Measurements from ENCODE around the gene SNX18.

SNX18 gene

DNA sequence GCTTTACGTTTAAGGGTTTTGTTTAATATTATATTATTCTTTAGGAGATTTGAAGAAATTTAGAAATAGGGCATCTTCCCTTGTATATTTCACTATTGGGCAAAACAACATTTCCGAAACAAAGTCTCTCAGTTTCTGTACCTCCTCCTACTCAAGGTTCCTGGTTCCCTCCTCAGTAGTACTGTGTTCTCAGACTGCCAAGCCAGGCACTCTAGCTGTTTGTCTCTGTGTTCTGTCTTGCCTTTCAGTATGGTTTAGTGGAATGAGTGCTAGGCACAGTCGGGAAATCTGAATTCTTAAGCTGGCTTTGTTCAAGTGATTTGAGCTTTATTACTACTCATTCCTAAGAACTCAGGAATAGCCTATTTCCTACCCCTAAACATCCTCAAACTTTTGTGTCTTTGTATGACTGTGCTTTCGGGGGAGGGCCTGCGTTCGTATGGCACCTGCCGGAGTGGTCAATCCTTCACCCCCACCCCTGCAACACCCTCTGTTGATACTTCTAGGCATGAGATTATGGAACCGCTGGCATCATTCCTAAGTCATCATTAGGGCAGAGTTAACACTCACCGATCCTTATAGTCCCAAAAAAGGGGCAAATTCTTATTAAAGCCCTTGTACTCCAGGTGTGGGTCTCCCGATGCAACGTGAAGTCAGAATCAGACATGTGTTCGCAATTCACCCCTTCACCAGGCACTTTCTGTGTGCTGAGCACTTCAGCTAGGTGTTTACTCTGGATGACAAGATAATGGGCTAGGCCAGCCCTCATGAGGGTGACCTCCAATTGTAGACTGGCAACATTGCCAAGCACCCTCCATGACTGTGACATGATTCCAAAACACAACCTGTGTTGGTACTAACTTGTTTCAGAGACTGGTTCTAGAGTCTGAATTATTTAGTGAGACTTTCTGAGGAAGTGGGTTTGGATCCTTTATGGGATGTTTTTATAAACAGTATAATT, 24.5 kb downstream of the SNX18 start:
- TF ChIP-seq, protein P1, sequence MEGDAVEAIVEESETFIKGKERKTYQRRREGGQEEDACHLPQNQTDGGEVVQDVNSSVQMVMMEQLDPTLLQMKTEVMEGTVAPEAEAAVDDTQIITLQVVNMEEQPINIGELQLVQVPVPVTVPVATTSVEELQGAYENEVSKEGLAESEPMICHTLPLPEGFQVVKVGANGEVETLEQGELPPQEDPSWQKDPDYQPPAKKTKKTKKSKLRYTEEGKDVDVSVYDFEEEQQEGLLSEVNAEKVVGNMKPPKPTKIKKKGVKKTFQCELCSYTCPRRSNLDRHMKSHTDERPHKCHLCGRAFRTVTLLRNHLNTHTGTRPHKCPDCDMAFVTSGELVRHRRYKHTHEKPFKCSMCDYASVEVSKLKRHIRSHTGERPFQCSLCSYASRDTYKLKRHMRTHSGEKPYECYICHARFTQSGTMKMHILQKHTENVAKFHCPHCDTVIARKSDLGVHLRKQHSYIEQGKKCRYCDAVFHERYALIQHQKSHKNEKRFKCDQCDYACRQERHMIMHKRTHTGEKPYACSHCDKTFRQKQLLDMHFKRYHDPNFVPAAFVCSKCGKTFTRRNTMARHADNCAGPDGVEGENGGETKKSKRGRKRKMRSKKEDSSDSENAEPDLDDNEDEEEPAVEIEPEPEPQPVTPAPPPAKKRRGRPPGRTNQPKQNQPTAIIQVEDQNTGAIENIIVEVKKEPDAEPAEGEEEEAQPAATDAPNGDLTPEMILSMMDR (IDR thresholded peaks at IDR 0.05; ENCODE audit: extremely low read depth, missing control alignments), result no peak
- DNase-seq (ENCODE audit: low spot score), result no peak

DNA sequence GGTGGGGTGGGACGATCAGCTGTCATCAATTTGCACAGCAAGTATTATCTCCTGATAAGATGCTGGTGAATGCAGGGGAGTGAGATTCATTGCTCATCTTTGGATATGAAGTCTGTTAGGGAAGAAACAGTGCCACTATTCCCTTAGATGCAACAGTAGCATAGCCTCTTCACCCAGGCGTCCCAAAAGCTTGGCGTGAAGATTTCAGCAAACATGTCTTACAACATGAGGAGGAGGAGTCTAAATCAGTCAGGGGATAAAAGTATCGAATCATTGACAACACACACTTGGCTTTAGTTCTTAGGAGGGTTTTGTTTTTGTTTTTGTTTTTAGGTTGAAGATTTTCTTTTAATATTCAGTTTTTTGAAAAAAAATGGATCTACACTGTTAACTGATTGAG, 26.5 kb downstream of the SNX18 start:
- no peak for DNase-seq (ENCODE audit: low spot score)
- TF ChIP-seq, protein P1 (IDR thresholded peaks at IDR 0.05; ENCODE audit: extremely low read depth, missing control alignments), result no peak

DNA sequence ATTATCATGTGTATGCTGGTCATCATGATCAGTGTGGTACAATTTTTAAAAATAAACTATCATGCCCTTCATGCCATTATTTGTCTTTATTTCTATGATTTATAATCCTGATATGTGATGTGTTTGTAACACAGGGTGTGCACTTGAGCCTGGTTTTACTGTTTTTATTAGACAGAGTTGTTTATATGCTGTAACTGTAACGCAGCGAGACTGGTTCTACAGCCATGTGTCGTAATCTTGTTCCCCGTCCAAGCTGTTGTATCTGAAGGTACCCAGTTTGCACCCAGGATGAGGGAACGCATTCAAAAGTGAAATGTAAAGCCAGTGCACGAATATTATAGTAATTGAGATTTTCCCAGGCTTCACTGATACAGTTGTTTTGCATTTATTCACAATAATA, 28.2 kb downstream of the SNX18 start:
- TF ChIP-seq, protein P1 (IDR thresholded peaks at IDR 0.05; ENCODE audit: extremely low read depth, missing control alignments), result no peak
- no peak for DNase-seq (ENCODE audit: low spot score)

DNA sequence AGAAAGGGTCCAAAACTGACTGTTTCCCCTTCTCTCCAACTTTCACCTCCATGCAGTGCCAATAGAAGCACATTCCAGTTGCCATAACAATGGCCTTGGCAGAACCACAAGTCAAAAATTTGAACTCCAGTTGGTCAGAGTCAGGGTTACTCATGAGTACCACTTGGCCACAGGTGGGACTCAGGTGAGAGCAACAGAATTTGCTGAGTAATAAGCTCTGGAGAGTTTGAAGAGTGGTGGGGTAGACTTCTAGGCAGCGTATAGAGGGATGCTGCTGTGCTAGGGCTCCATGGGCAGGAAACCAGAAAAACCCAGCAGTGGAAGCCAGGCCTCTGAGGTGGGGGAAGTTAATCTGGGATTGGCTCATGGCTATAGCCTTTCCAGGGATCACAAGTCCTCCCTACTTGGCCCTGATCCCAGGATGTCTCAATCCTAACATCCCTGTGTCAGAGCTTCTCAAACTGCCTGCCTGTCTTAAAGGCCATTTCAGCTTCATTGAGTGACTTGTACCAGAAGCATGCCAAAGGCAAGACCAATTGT, 30.2 kb downstream of the SNX18 start:
- TF ChIP-seq, protein P1 (IDR thresholded peaks at IDR 0.05; ENCODE audit: extremely low read depth, missing control alignments), result no peak
- DNase-seq (ENCODE audit: low spot score), result no peak

DNA sequence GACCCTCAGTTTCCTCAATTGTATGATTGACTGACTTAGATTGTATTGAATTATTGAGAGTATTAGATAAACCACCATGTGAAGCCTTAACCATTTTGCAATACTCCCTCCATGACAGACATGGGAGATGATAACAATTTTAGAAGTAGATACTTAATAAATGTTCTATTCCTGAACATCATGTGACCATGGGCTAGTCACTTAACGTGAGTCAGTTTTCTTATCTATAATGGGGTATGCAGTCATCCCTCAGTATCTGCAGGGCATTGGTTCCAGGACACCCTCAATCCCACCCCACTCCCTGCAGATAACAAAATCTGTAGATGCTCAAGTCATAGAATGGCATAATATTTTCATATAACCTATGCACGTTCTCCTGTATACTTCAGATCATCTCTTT, 31.0 kb downstream of the SNX18 start:
- TF ChIP-seq, protein P1 (IDR thresholded peaks at IDR 0.05; ENCODE audit: extremely low read depth, missing control alignments), result no peak
- DNase-seq (ENCODE audit: low spot score), result no peak

DNA sequence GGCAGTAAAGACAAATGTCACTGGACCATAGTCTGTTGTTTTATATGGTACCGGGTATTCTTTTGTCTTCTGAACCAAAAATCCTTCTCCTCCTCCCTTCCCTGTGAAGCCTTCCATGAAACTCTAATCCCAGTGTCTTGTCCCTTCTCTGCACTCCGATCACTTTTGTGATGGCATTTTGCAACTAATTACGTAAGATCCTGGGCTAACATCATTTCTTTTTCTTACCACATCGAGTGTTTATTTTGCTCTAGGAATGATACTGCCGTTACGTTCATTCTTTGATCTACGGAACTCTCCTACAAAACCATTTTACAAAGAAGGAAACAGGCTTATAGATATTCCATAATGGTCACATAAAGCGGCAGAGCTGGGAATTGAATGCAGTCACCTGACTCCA, 33.7 kb downstream of the SNX18 start:
- DNase-seq (ENCODE audit: low spot score), result no peak
- TF ChIP-seq, protein P1 (IDR thresholded peaks at IDR 0.05; ENCODE audit: extremely low read depth, missing control alignments), result no peak

DNA sequence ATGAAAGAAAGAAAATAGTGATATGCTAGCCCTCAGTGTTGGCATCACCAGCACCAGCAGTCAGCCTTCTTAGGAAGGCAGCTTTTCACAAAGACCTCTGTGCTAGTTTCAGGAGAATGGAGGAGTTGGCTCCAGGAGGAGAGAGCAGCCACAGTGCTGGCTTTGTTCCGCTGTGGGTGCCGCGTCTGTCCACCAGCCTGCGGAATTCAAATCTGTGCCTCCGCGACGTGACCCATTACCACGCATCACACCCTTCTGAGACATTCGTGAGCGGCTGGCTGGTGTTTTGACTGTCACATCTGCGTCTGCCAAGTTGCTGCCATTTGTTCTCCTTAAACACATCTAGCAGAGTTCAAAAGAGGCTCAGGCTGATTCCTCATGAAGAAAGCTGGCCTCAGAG, 34.4 kb downstream of the SNX18 start:
- TF ChIP-seq, protein P1 (IDR thresholded peaks at IDR 0.05; ENCODE audit: extremely low read depth, missing control alignments), result no peak

More for the DNA sequence above, 34.4 kb downstream of the SNX18 start:
- DNase-seq (ENCODE audit: low spot score), result no peak

Measured in GM20000 (cell line).